Glomerular endothelial cell (primary cell): ENCODE data around the gene YLPM1. TPM values are rescaled to one million over a fixed set of nuclear protein-coding genes. Genes with fewer than 3 reads are reported as not detected.
A peak's percentile ranks its signal among the peaks of the same experiment; 100 is the strongest.

Source experiments
- DNase-seq: peaks from one replicate; pipeline ENCODE4 v3.0.0-alpha.2; 2011; ENCODE audit warnings: low read depth, low spot score; ENCODE audit errors: extremely low read depth
- total RNA-seq: library from RNA; depleted of rRNA; stranded (reverse); fragments of >200 nt; gene quantifications from 2 replicates; pipeline ENCODE4 v1.2.3, GENCODE V29; 2015

Gene YLPM1
- total RNA-seq, 1 donor from 2014 or later: 62.5 TPM

DNA sequence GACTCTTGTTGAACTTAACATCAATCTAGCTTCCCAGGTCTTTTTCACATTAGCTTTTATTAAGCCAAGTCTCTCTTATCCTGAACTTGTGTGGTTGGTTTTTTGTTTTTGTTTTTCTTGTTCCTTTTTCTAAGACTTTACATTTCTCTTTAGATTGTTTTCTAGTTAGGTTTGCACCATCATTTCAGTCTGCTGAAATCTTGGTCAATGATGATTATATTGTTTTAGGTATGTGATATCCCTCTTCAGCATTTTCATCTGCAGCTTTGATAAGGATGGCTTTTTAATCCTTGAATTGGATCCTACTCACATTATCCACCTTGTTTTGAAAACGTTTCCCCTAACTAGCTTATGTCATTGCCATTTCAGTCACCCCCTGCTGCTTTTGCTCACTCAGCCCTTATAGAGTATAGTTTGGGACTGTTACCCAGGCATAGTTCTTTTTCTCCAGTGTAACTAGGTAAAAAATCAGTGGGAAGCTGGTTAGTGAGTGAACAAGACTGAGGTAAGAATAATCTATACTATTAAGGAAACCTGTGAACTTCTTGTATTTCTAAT, 22.0 kb downstream of the YLPM1 start:
- no peak for DNase-seq

DNA sequence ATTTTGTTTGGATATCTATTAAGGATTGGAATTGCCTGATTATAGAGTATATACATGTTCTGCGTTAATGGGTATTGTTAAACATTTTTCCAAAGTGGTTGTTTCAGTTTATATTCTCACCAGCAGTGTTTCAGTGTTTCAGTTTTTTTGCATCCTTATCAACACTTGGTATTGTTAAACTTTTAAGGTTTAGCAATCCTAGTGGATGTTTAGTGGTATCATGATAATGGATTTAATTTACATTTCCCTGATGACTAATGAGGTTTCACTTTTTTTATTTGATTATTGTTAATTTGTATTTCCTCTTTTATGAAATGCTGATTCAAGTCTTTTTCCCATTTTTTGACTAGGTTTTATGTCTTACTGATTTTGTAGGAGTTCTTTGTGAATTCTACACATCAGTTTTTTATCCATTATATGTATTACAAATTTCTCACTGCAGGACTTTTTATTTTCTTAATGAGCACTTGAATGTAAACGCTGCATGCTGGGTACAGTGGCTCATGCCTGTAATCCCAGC, 23.7 kb downstream of the YLPM1 start:
- DNase-seq: no peak

DNA sequence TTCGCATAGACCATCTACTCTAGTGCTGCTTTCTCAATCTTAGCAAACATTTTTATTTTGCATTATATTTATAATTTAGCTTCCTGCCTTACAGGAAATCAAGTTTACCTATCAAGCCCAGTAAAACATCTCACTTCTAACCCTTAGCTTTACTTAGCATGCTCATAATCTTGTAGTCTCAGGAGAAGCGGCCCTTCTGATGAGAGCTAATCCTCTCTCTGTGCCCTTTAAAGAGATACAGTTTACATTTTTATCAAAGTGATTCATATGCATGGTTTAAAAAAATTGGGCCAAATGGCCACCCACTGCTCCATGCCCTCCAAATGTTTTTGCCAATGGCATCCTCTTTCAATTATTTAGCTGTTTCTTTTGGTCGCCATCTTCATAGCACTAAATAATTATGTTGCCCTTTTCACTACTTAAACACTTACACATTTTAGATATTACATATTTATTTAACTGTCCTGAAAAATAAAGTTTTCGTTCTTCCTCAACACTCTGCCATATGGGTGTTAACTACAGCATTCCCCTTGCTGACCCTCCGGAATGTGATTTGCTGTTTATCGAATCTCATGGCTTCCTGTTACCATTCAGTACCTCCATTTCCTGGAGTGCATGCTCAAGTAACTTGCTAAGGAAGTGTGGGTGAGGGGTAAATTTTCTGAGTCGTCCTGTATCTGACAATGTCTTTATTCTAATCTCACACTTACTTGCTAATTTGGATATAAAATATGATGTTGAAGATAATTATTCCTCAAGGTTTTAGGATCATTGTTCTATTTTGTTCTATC, 29.3 kb downstream of the YLPM1 start:
- DNase-seq: peak; percentile 64

DNA sequence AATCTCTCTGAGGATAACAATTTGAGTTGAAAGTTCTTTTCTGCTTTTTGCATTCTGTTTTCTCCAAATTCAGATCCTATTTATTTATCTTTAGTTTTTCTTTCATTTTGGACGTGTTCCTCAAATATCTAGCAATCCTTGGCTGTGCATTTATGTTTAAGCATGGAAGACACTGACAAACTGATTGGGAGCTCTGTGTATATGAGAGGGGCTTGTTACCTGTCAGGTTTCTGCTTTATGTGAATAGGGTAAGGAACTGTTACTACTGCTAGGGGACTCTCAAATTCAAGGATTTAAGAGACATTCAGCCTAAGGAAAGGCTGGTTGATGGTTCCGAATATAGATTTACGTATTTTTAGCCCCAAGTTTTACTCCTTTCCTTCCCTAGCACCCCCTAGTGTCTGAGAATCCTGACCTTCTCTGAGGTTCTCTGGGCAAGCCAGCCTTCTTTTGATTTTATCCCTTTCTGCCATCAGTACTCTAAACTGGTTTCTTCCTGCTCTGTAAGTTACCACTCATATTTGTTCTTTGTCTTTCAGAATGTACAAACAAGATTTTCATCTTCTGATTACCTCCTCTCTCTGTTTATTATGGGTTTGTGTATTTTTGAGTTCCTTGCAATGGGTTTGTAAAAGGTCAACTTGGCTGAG, 30.5 kb downstream of the YLPM1 start:
- DNase-seq: peak; percentile 55

DNA sequence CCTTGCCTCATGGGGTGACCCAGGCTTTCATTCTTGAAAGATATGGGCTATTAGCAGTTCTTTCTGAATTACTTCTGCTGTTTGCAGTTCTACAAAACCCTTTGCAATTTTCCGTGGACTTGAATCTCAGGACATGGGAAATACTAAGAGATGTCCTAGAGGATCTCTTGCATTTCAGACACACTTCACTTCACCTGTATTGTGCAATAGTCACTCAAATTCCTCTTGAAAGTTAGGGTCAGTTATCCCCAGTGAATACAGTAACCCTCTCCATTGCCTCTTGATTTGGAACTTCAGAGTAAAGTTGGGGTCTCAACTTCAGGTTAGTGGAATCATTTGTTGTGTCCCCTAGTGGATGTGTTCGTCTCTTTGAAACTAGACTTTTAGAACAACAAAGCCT, 31.8 kb downstream of the YLPM1 start:
- no peak for DNase-seq

DNA sequence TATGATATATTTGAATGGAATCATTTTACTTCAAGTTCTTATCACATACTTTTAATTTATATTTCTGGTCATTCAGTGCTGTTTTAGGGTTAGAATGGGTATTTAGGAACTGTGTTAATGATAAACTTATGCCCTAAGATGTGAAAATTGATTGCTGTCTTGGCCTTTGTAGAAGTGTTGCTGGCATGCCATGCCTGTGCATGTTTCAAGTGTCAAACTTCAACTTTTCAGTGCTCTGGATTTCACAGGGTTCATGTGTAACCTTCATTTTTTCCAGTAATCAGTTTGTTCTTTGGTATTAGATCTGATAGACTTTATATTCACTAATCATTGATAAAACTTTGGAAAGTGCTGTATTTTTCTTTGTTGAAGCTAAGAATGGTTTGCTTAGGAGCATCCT, 36.6 kb downstream of the YLPM1 start:
- no peak for DNase-seq

DNA sequence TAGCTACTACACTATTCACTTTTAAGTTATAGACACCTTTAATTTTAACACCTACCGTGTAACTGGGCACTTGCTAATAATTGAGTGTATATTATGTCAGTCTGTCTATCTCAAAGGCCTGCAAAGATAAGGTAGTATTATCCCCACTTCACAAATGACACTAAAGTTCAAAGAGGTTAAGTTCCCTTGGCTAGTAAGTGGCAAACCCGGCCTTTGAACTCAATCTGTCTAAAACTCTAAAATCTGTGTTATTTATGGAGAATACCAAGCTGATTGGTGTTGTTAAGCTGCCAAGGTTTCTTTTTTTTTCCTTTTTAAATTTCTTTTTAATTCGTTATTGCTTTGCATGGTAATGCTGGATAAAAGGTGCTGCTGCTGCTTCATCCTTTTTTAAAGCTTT, 37.7 kb downstream of the YLPM1 start:
- no peak for DNase-seq

DNA sequence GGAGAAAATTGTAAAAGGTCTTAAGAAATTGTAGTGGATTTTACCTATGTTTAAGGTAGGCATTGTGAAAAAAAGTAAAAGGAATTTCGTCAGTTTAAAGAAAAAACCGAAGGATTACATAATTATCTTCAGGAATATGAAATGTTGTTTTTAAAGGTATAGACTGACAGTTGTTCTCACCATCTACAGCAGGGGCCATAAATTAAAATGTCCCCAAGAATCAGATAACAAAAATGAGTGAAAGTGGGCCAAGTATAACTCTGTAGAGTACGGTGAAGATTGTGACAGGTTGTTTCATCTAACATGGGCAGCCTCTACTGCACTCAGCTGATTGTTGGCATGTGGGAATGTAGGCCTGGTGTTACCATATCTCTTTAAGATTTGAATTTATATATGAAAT, 38.3 kb downstream of the YLPM1 start:
- no peak for DNase-seq

DNA sequence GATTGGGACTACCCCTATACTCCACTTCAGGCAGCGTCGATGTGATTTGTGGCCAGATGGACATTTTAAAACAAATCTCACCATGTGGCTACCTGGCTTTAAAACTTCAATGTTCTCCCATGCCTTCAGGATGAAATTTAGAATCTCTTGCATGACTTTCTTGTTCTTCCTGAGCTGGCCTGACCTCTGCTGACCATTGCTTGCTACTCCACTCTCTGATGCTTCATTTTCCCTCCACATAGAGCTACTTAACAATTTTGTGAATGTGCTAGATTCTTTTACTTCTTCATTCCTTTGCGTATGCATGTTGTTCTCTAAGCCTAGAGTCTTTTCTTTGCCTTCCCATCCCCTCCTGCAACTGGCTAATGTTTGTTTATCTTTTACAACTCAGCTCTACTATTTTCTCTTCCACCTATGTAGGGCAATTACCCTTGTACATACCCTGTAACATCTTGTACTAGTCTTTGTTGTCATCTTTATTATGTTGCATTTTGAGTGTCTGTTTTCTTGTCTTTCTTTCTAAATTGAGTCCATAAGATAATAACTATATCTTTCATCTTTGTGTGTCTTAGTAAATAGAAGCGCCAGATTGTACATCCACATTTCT, 41.2 kb downstream of the YLPM1 start:
- DNase-seq: no peak

DNA sequence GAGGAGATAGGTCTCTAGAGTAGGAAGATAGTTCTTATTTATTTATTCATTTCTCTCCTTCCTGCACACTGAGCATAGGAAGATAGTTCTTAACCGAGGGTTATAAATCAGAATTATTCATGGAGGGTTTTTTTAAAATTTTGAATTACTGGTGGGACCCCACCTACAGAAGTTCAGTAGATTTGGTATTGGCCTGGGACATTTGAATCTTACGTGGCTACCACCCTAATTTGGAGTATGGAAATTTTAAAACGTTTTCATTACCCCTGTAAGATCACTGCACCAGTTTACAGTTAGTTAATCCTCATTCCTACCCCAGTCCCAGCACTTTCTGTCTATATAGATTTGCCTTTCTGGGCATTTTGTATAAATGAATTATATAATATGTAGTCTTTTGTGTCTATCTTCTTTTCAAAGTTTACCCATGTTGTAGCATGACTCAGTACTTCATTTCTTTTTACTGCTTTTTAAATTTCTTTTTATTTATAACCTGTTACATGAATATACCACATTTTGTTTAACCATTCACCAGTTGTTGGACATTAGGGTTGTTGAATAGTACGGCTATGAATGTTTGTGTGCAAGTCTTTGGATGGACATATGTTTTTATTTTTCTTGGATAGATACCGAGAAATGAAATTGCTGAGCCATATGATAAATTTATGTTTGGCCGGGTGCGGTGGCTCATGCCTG, 44.9 kb downstream of the YLPM1 start:
- no peak for DNase-seq

DNA sequence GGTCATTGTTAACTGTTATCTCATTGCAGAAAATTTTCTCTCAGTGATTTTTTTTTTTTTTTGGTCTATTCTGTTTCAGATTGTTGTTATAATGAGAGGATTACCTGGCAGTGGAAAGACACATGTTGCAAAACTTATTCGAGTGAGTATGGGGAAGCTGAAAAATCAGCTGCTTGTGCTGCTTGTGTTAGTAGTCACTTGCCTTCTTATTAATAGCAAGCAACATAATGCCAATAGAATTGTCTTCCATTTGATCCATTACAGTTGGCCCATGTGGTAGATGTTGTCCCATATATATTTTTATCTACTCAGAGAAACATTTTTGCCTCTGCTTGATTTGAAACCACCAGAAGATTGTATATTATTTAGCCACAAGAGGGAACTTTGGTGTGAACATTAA, 53.0 kb downstream of the YLPM1 start:
- DNase-seq: no peak

DNA sequence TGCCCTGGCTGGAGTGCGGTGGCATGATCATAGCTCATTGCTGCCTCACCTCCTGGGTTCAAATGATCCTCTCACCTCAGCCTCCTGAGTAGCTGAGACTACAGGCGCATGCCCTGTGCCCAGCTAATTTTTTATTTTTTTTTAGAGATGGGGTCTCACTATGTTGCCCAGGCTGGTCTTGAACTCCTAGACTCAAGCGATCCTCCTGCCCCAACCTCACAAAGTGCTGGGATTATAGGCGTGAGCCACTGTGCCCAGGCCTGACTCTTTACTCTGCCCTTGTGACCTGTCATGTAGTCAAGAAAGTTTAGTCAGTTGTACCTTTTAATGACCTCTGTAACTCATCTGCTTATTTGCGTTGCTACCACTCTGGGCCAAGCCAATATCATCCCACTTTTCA, 57.2 kb downstream of the YLPM1 start:
- DNase-seq: no peak

DNA sequence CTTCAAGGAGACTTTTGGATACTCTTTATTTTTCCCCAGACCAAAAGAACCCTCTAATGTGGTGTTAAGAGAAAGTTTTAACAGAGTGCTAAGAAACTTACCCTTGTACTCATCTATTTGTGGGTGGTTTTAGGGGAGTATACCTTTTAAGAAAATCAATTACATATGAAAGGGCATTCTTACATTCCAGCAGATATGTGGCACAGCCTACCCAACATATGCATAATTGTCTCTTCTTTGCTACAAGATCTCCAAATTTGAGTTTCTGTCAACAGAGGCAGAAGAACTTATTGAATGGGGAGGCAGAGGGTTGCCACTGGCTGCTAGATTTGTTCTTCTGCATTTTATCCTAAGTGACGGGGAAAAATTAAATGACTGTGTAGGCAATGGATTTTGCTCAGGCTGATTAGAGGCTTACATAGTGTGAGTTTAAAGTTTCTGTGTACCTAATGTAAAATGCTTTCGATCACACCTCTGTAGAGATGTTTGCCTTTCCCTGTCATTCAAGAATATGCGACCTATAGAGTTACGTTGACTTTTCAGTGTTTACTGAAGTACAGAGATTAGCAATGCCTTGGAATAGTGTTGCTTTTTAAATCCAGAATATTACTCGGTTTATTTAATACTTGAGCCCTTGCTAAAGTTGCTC, 58.3 kb downstream of the YLPM1 start:
- DNase-seq: no peak

DNA sequence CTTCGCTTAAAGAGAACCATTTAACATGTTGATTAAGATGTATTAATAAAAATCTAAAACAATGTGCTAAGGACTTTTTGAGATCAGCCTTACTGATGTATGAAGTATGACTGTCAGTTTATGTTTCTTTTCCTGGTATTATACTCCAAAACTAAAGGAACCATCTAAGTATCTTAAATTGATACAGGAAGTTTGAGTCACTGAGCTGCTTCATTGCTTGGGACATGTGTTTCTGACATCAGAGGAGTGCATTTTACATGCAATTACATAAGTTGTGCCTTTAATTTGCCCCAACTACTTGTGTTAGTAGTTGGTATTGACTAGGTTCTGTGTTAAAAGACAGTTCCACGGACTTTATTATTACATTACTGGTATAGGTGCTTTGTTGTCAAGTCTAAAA, 61.9 kb downstream of the YLPM1 start:
- peak; percentile 22 for DNase-seq

DNA sequence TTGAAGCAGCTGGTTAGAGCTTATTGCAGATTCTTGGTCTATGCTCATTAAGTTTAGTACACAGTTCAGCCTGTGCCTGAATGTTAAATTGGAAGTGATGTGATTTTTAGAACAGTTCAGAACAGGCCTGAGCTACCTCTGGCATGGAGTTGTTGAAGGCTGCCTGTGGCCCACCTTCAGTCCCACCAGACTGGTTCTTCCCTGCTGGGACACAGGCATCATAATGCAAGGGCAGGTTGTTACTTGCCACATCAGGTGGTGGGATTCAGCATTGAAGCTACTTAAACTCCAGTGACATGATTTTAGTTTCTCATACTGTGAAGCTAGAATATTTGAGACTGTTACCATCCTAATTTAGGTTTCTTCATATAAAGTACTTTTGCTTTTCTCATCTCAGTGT, 63.5 kb downstream of the YLPM1 start:
- no peak for DNase-seq

DNA sequence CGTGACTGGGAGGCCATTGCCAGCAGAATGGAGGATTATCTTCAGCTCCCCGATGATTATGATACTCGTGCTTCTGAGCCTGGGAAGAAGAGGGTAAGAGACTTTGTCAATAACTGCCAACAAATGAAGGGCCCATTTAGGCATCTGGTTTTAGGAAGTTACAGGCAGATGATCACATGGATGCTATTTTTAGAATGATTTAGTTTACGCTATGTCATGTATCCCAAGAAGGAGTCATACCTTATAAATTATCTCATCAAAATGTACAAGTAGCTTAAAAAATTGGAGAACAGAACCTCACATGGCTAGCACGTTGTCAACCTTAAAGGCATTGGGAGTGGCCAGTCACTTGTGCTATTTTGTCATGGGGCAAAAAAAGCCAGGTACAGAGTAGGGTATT, 66.1 kb downstream of the YLPM1 start:
- DNase-seq: no peak

DNA sequence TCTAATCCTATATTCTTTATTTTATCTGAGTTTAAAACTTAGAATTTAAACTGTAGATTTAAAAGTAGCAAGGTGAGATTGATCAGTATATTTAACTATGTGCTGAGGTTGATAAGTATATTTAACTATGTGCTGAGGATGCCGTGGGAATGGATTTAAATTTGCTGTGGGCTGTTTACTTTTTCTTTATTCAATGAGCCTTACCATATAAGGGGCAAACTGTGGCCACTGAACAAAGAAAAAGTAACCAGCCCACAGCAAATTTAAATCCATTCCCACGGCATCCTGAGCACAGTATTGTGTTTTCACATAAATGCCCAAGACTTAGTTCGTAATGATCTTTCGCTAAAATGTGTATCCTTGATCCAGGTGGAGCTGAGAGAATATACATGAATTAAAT, 69.7 kb downstream of the YLPM1 start:
- no peak for DNase-seq

DNA sequence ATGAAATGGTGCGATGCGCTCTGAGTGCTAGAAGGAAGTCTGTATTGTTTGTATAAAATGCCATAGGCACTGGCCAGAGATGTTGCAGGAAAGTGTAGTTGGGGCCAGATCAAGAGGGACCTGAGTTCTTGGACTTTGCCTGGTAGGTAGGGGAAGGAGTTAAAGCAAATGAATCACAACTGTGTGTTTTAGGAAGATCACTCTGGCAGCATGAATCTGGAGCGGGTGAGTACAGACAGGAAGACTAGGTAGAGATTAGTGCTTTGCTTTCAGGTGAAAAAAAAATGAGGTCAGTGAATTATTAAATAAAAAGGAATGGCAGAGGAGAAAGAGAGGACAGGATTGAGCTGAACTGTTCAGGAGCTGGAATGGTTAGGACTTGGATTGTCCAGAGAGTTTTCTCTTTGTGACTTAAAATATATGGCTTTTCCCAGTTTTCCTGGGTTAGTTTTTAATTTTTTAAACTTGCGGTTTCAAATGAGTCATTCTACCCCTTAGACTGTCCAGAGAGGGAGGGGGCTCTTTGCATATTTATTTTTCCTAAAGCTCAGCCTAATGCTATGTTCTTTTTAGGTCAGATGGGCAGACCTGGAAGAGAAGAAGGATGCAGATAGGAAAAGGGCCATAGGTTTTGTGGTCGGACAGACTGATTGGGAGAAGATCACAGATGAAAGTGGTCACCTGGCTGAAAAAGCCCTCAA, 71.7 kb downstream of the YLPM1 start:
- DNase-seq: no peak

DNA sequence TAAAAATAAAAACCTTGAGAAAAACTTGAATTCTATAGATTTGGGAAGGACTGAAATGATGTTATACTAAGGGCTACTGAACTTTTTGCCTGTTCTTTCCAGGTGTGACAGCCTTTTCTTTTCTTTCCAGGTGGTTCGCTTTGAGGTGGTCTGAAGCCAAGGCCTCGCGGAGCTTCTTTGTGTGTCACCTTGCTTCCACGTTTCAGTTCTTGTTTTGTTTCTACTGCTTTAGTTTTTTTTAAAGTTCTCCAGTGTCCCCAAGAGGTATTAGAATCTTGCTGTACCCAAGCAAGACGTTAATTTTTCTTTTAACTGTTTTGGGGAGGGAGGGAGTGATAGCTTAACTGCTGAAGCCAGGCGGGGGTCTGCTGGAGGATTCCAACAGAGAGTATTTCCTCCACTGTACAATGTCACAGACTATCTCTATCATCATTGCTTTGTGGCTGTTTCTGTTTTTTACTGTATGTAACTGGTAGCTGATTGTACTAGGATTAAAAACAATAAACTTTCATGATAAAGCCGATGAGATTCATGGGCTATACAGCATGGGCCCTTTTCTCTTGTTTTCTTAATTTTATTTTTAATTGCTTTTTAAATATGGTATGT, 72.6 kb downstream of the YLPM1 start:
- DNase-seq: no peak
